ENCODE data around the gene ITGA4. TPM values are rescaled to one million over a fixed set of nuclear protein-coding genes. Genes with fewer than 3 reads are reported as not detected.

Gene ITGA4
- total and polyA plus RNA-seq, 5 experiments from 2014 or later = 88.1 to 210 (median 128) TPM

DNA sequence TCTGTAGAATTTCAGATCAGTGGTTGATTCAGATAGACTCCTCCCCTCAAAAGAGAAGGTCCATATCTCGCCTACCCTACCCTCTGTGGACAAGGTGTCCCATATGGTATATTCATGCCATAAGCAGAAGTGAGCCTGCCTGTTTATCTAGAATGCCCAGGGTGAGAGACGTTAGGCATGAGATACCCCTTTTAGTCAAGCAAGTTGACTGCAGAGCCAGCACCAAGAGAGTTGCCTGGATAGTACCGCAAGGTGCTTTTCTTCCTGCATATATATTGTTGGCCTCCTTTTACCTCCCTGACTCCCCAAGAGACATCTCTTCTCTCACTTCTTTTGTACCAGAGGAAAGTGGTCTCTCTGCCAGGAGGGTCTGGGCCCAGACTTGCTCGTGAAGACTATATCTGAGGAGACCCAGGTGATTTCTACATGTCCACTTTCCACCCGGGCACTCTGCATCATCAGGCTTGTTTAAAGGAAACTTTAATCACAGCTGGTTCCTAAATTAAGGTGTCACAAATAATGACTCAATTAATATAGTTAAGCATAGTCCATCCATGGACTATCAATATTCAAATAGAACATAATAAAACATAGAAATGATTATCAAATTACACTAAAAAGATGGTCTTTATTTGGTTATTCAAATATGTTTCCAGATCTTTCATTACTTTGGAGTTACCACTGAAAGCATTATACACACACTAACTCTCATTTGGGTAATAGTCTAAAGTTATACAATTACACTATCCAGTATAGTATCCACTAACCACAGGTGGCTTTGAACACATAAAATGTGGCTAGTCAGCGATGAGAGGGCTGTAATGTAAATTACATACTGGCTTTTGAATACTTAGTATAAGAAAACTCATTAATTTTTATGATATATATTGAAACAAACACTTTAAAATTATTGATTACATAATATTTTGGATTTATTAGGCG is 4.1 kb downstream of the ITGA4 start:
- Mint-ChIP-seq H3K27me3 (no peaks in the 10 kb centered on the region), H3K36me3 (peaks cover 8 to 27% (median 17%) of the 10 kb centered on the region in 3 donors), H3K4me3 (peak overlapping the region; percentile 91 to 99 (median 96)), H3K4me1 (peaks cover 34 to 69% (median 58%) of the 10 kb centered on the region in 4 donors), H3K9me3 (no peaks in the 10 kb centered on the region), H3K27ac (peak overlapping the region; percentile 93 to 99 (median 97))
- POLR2A ChIA-PET = interaction anchor here (0.6 to 6.7 kb wide), 6 partner anchors 44 to 481 kb away, joined by 3 to 128 read pairs (median 6); partner anchors contain the start of gene UBE2E3
- ATAC-seq (no peak), DNase-seq (peak in 1 of 10 donors; percentile 16)

DNA sequence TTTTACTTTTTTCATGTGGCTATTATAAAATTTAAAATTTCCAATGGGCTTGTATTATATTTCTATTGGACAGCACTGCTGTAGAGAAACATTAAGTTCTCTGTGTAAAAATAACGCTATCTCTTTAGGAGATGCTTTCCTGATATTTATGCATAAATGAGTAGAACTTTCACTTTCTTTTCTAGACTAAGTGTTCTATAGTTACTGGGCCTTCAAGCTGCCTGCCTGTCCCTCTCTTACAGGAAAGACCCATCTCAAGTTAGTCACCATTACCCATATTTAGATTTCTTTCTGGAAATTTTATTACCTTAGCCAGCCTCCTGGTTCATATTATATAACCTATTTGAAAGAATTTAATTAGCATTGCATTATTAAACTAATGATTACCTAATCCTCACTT is 4.8 kb downstream of the ITGA4 start:
- peak overlapping the region; percentile 9 to 93 (median 66) for H3K4me3 Mint-ChIP-seq
- peak in 1 of 2 donors; percentile 10 for ATAC-seq
- no peaks in the 10 kb centered on the region for H3K27me3 Mint-ChIP-seq
- H3K36me3 Mint-ChIP-seq = peaks cover 8 to 28% (median 17%) of the 10 kb centered on the region in 3 donors
- peak overlapping the region; percentile 71 to 99 (median 87) for H3K27ac Mint-ChIP-seq
- H3K9me3 Mint-ChIP-seq = no peaks in the 10 kb centered on the region
- POLR2A ChIA-PET = interaction anchor here (1.4 kb wide), 1 partner anchor 482 kb away, joined by 3 read pairs; the partner anchor contains the start of gene UBE2E3
- DNase-seq = peak in 1 of 10 donors; percentile 29
- H3K4me1 Mint-ChIP-seq = peaks cover 31 to 70% (median 56%) of the 10 kb centered on the region in 4 donors

DNA sequence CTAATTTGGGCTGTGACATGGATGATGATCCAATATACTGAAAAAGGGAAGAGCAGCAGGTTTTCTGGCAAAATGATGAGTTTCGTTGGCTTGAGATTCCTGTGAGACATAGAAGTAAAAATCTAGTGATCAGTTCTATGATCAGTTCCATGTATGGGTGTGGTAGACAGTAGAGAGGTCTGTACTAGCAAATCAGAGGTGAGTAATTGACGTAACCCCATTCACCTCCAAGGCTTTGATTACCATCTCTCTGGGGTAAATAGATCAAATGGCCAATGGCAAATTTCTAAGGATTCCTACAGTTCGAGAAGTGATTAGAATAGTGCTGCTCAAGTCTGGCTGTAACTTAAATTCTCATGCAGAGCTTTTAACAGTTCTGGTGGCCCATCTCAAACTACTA is 6.4 kb downstream of the ITGA4 start:
- H3K27me3 Mint-ChIP-seq = no peaks in the 10 kb centered on the region
- H3K36me3 Mint-ChIP-seq = peaks cover 9 to 41% (median 10%) of the 10 kb centered on the region in 3 donors
- peak overlapping the region; percentile 3 to 93 (median 66) for H3K4me3 Mint-ChIP-seq
- H3K4me1 Mint-ChIP-seq = peaks cover 37 to 85% (median 71%) of the 10 kb centered on the region in 4 donors
- DNase-seq (no peak), ATAC-seq (peak; percentile 11 to 36)
- H3K27ac Mint-ChIP-seq = peak overlapping the region; percentile 50 to 99 (median 88)
- POLR2A ChIA-PET = no interaction called here
- no peaks in the 10 kb centered on the region for H3K9me3 Mint-ChIP-seq

DNA sequence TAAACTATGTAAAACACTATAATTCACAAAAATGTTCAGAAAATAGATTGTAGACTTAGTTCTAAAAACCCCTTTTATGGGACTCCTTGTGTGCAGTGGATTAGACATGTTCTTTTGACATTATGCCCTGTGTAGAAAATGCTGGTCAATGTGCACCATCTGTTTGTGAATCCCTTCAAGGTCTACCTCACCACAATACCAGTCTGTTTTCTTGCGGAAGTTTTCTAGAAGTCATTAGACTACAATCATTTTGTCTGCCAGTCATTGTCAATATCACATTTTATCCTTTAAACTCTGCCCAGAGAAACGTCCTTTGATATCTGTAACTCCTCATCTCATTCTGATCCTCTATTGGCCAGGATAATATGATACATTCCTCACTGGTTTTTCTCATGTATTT is 7.8 kb downstream of the ITGA4 start:
- POLR2A ChIA-PET = interaction anchor here (1.1 kb wide), 1 partner anchor 161 kb away, joined by 3 read pairs; no protein-coding TSS in a partner anchor
- Mint-ChIP-seq H3K27me3 (no peaks in the 10 kb centered on the region), H3K9me3 (no peaks in the 10 kb centered on the region), H3K4me1 (peaks cover 34 to 91% (median 73%) of the 10 kb centered on the region in 4 donors), H3K36me3 (peaks cover 8 to 53% (median 14%) of the 10 kb centered on the region in 3 donors), H3K4me3 (peak overlapping the region; percentile 16 to 93 (median 60)), H3K27ac (peak overlapping the region; percentile 54 to 99 (median 88))
- DNase-seq = no peak
- ATAC-seq = peak in 1 of 2 donors; percentile 19

DNA sequence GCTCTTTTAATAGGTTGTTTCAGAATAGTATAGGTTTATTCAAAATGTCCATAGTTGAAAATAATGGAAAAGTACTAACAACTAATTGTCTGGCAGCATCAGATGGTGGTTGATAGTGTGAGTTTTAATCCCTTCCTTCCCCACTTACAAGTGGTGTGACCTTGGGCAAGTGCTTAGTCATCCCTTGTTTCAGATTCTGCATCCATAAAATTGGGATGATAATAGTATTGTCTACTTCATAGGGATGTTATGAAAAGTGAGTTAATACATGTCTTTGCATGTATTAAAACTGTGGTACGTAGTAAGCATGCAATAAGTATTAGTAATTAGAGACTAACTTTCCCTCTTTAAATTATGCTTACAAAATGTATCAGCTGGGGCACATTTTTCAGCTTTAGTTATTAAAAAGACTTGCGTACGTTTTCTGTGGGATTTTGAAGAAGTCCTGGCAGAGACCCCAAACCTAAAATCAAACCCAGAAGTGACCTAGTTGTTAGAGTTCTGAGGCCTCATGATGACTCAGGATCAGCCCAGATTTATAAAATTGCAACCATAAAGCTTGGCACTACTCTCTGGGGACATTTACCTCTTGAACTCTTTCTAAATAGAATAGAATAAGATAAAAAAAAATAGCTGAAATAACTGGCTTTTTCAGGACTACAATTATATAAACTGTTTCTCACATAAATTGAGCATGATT is 8.6 kb downstream of the ITGA4 start:
- Mint-ChIP-seq H3K36me3 (peaks cover 8 to 62% (median 14%) of the 10 kb centered on the region in 3 donors), H3K27me3 (no peaks in the 10 kb centered on the region), H3K27ac (peak overlapping the region; percentile 39 to 99 (median 88)), H3K9me3 (no peaks in the 10 kb centered on the region), H3K4me1 (peaks cover 38 to 92% (median 75%) of the 10 kb centered on the region in 4 donors), H3K4me3 (peak overlapping the region in 8 of 10 donors; percentile 19 to 93 (median 51))
- ATAC-seq (no peak), DNase-seq (no peak)
- POLR2A ChIA-PET = interaction anchor here (0.6 to 4.3 kb wide), 6 partner anchors 9 to 485 kb away, joined by 3 to 36 read pairs (median 4); partner anchors contain the start of gene ITGA4

DNA sequence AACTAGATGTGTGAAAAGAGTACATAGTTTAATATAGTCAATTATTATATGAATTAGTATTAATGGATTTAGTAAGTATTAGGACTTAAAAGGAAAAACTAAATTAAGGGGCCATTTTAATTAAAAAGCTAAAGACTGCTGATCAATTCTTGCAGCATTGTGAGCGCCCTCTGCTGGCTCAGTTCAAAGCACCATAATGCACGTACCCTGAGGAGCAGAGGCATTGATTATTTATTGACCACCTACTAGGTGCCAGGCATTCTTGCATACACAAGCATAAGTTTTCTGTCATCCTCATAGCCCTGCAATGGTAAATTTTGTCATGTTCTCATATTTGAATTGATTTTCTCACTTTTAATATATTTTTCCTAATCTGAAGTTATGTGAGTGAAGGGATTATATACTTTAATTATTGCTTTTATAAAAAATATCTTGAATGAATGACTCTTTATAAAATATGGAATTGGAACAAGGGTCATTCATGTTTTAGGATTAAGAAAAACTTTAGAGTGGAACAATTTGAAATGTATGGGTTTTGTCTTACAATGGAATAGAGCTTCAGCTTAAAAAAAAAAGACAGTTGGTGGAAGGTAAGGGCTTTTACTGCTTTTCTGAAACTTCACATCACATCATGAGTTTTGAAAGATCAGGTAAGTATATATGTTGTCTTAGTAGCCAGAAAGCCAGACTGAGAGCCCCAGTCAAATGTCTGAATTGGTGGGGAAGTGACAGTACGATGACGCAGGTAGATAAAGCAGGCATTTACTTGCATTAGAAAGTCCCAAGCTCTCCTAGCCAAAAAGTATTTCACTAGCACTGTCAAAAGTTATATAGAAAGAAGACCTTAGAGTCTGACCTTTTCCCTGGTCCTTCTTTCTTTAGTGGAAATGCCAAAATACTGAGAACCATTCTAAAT is 9.7 kb downstream of the ITGA4 start:
- Mint-ChIP-seq H3K36me3 (peaks cover 8 to 70% (median 14%) of the 10 kb centered on the region in 3 donors), H3K27ac (peak overlapping the region; percentile 53 to 99 (median 90)), H3K4me1 (peaks cover 41 to 95% (median 81%) of the 10 kb centered on the region in 4 donors), H3K9me3 (no peaks in the 10 kb centered on the region), H3K27me3 (no peaks in the 10 kb centered on the region), H3K4me3 (peak overlapping the region; percentile 14 to 78 (median 62))
- DNase-seq (peak; percentile 51 to 84 (median 65)), ATAC-seq (peak; percentile 51 to 79)
- POLR2A ChIA-PET = interaction anchor here (0.6 to 4.3 kb wide), 6 partner anchors 10 to 486 kb away, joined by 3 to 36 read pairs (median 4); partner anchors contain the start of gene ITGA4

DNA sequence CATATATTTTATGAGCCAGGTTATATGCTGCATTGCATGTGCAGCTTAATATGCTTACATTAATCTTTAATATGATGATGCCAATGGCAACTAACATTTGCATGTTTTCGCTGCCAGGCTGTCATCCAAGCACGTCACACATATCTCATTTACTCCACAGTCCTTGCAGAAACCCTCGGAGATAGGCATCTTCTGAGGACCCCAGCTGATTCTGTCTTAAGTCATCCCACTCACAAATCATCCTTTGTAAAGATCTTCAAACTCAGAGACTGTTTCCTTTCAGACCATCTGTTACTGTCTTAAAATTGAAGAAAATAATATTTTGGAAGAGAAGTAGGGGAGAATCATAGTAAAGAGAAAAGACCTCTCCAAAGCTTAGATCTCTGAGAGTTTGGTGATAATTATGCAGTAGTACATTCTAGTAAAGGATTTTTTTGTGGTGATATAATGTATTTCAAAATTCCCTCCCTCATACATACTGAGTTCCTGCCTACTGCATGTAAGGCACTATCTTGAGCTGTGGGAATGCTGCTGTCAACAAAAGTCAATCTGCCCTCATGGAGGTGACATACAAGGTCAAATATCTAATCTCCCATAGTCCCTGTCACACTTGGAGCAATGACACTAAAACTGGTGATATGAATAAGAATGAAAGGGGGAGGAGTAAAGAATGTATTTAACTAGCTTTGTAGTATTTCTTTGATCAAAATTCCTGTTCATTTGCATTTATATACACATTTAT is 11.0 kb downstream of the ITGA4 start:
- no peaks in the 10 kb centered on the region for H3K27me3 Mint-ChIP-seq
- peak overlapping the region in 8 of 10 donors; percentile 3 to 78 (median 67) for H3K4me3 Mint-ChIP-seq
- peaks cover 44 to 95% (median 84%) of the 10 kb centered on the region in 4 donors for H3K4me1 Mint-ChIP-seq
- H3K9me3 Mint-ChIP-seq = no peaks in the 10 kb centered on the region
- ATAC-seq = peak in 1 of 2 donors; percentile 27
- peak in 2 of 10 donors; percentile 12 to 22 for DNase-seq
- POLR2A ChIA-PET = interaction anchor here (1.1 to 4.3 kb wide), 2 partner anchors 11 kb away, joined by 3 to 36 read pairs; partner anchors contain the start of gene ITGA4
- H3K36me3 Mint-ChIP-seq = peaks cover 12 to 76% (median 15%) of the 10 kb centered on the region in 3 donors
- peak overlapping the region; percentile 33 to 99 (median 90) for H3K27ac Mint-ChIP-seq

DNA sequence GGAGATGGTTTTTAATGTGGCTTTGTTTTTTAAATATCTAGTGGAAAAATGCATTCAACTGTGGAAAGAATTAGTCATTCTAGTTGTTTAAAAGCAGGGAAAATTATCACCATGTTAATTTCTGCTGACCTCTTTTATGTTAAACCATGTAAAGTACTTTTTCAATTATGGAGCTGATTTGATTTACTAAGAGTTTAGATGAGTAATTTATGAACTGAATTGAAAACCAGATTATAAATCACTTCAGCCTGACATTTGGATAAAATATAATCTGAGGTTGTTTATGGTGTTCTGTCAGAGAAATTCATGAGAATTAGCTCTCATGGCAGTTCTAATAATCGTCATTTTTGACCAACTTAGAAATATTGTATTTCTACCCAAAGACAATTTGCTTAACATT is 11.6 kb downstream of the ITGA4 start:
- H3K4me3 Mint-ChIP-seq = peak overlapping the region in 1 of 10 donors; percentile 66
- H3K9me3 Mint-ChIP-seq = no peaks in the 10 kb centered on the region
- peaks cover 12 to 77% (median 21%) of the 10 kb centered on the region in 3 donors for H3K36me3 Mint-ChIP-seq
- DNase-seq = no peak
- peaks cover 43 to 95% (median 84%) of the 10 kb centered on the region in 4 donors for H3K4me1 Mint-ChIP-seq
- H3K27me3 Mint-ChIP-seq = no peaks in the 10 kb centered on the region
- POLR2A ChIA-PET = interaction anchor here (1.1 to 4.3 kb wide), 2 partner anchors 11 to 12 kb away, joined by 3 to 36 read pairs; partner anchors contain the start of gene ITGA4
- H3K27ac Mint-ChIP-seq = peak overlapping the region in 7 of 10 donors; percentile 12 to 99 (median 90)
- ATAC-seq = no peak

DNA sequence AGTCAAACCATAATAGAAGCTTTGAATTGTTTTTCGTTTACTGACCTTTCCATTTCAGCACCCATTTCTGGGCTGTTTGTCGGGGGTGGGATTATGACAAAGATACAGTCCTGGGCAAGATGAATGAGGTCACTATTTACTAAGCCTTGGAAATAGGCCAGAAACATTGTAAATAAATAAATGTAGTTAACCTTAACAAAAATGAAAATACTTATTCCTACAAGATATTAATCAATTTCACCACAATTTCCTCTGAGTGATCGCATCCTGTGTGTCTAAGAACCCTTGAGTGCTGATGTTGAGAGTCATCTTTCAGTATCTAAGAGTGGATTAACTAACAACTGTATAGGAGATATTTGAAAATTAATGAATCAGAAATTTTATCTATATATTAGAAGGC is 14.0 kb downstream of the ITGA4 start:
- Mint-ChIP-seq H3K27me3 (no peaks in the 10 kb centered on the region), H3K27ac (peak overlapping the region; percentile 7 to 87 (median 56)), H3K36me3 (peaks cover 15 to 83% (median 38%) of the 10 kb centered on the region in 3 donors), H3K4me1 (peaks cover 40 to 90% (median 75%) of the 10 kb centered on the region in 4 donors), H3K4me3 (peak overlapping the region in 9 of 10 donors; percentile 7 to 77 (median 53)), H3K9me3 (no peaks in the 10 kb centered on the region)
- ATAC-seq (no peak), DNase-seq (no peak)
- POLR2A ChIA-PET = interaction anchor here (0.6 to 0.9 kb wide), 2 partner anchors 12 to 196 kb away, joined by 3 read pairs; no protein-coding TSS in a partner anchor

DNA sequence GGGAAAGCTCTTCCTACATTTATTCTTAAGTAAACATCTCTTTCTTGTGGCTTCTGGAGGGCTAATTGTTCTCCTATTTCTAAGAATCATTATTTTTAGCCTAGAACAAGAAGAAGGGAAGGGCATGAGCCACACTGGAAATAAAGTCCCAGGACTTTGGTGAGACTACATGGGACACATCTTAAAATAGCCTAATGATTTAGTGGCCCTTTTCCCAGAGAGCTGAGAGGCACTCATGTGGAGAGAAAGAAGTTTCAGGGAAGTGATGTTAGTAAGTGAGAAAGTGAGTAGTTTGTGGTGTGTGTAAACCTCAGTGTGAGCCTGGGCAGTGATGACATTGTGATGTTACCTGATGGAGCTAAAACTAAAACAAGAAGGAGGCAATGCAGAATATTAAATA is 14.6 kb downstream of the ITGA4 start:
- H3K36me3 Mint-ChIP-seq = peaks cover 21 to 88% (median 44%) of the 10 kb centered on the region in 3 donors
- ATAC-seq (no peak), DNase-seq (no peak)
- H3K27me3 Mint-ChIP-seq = no peaks in the 10 kb centered on the region
- H3K27ac Mint-ChIP-seq = peak overlapping the region; percentile 10 to 87 (median 60)
- H3K4me1 Mint-ChIP-seq = peaks cover 42 to 86% (median 77%) of the 10 kb centered on the region in 4 donors
- POLR2A ChIA-PET = interaction anchor here (0.8 kb wide), 1 partner anchor 15 kb away, joined by 3 read pairs; the partner anchor contains the start of gene ITGA4
- H3K4me3 Mint-ChIP-seq = peak overlapping the region in 8 of 10 donors; percentile 5 to 72 (median 32)
- H3K9me3 Mint-ChIP-seq = no peaks in the 10 kb centered on the region

Measured in naive thymus-derived CD8-positive, alpha-beta T cell (primary cell).